ENCODE data around the gene TMEM164.

TMEM164 gene

DNA sequence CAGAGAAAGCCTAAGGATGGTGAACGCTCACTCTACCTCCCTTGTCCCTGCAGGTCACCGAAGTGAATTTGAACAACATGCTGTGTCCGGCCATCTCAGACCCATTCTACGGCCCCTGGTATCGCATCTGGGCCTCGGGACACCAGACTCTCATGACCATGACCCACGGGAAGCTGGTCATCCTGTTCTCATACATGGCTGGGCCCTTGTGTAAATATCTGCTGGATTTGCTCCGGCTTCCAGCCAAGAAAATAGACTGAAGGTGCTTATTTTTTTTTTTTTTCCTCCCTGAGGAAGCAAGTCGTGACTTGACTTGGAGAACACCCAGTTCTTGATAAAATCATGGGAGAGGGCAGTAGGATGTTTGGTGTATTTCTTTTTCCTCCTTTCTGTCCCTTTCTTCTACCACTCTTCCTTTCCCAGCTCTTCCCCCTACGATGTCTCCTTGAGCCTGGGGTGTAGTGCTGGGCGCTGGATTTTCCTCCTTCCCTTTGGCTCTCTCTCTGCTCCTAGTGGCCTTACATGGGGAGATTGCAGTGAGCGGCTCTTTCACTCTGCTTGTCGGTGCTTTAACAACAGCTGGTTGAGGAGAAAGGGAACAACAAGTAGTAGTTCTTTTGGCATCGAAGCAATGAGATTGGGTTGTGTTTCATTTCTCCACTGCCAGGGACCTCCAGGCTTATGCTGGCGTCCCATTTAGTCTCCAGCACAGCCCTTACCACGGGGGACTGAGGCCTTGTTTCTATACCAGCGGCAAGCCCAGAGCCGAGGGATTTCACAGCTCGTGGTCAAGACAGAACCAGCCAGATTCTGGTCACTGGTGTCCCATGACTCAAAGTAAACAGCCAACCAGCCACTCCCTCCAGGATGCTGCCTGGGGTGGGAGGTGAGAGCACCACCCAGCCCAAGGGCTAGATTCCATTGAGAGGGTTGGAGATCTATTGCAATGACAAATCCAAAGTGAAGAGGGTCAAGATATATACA lies 170.6 kb downstream of the TMEM164 start:
- no peak for DNase-seq

DNA sequence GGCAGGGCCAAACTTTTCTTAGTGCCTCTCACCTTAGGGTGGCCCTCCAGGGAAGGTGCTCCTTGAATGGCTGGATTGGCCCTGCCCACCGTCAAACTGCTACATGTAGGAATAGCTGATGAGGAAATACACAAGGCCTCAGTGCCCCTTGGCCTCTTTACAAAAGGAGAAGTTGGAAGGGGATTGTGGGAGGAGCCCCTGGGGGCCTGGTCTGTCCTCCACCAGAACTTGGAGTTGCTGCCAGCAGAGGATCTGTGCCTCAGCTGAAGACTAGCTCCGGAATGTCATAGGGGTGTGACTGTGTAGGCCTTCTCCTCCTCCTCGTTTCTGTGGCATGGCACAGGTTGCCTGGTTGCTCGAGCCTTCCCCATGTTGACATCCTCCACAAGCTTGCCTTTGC lies 172.2 kb downstream of the TMEM164 start:
- DNase-seq, result no peak

DNA sequence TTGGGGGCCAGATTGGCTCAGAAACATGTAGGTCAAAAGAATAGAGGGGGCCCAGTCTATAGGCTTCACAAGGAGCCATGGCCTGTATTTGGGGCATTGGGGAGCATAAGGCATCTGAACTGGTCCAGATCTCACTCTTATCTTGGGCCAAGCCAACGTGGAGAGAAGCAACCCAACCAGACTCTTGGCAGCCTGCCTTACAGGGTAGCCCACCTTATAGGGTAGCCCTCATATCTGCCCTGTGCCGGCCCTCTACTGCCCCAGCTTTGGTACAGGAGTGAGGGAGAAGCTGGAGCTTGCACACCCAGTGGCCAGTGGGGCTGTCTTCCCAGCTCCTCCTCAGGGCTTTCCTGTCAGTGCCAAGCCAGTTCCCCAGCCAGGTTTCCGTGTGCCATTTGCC lies 172.8 kb downstream of the TMEM164 start:
- DNase-seq, result no peak

DNA sequence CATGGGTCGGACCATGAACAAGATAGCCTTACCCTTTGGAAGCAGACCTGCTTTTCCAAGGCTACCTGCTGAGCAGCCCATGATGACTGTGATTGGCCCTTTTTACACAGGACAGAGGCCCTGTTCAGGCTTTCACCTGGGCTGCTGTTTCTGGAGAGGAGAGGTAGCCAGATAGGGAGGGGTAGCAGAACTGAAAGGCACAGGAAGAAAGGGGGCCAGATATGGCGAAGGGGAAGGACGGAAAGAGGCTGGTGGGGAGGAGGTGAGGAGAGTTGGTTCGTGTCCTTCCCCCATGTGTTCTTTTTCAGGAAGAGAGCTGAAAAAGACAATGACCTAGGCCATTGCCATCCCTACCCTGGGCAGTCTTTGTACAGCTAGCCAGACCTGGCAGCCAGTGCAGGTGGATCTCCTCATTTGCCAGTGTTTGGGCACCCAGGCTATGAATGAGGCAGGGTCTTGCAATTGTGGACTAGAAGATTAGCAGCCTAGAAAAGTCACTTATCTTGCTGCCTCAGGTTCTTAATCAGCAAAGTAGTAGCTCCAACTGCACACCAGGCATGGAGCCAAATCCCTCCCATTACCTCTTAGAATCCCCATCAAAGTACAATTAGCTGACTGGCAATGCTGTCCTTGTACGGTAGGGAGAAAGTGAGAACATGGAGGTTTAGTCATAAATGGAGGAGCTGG lies 175.4 kb downstream of the TMEM164 start:
- no peak for DNase-seq

DNA sequence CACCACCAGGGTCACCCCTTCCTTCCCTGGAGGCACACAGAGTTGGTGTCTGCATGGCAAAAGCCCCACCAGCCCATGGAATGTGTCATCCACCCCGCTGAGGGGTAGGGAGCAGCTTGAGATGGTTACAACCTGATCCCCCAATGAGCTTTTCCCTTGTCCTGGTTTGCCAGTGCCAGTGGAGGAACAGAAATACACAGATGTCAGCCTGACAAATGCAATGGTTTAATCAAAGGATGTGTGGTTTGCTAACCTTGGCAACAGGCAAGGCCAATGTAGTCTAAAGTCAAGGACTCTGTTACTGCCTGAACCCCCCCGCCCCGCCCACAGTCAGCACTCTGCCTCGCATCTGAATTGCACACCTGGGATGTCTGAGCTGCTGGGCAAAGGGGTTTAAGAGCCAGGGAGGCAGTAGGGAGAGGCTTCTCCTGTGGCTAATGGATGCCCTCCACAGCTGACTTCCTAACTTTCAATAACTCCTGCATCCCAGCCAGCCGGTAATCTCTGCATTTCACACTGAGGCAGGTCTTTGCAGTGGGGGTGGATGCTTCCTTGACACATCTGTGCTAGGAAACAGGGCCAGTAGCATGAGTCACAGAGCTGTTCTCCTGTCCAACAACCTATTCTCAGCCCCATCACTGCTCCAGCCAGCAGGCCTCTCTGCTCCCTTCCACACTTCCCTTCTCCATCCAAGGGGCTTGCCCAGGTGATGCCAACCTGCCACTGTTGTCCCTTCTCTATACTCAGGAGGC lies 177.4 kb downstream of the TMEM164 start:
- DNase-seq, result peak; percentile 60

DNA sequence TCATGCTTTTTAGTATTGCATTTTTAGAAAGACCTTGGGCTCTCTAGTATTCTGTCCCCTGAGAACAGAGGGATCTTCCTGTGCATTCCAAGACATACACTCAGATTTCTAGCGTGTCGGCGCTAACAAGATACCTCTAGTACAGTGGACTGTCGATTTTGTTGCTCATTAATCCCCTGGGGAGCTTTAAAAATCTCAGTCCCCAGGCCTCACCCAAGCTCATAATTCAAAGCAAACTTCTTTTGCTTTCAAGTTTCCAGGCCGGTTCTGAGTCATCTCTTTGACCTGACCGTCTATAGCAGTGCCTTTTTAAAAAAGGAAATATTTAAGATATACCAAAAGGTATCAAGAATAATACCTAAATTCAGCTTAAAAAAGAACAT lies 178.0 kb downstream of the TMEM164 start:
- DNase-seq, result peak; percentile 15

DNA sequence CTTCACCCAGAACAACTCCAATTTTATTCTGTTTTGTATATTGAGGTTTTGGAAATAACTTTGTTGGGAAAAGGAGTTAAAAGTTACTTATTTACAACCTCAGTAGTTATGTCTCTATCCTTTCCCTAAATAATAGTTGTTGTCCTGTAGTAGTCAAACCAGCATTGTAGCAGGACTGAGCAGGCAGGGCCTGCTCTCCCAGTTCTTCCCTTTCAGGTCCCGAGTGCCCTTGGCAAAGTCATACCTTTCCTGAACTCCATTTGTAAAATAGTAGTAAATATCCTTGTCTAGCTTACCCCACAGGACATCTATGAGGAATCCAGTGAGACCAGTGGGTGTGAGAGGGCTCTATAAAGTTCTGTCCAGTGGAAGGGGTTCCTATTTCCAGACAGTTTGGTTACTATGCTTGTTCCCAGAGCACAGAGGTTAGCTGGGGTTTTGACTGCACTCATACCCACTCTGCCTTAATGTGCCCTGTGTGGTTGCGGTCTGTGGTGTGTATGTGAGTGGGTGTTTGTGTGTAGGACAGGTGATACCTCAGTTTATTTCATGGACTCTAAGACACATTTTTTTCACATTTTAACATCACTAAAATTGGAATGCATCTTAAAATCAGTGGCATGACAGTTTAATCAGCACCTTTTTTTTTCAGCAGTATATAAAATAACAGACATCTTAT lies 178.7 kb downstream of the TMEM164 start:
- DNase-seq, result no peak

DNA sequence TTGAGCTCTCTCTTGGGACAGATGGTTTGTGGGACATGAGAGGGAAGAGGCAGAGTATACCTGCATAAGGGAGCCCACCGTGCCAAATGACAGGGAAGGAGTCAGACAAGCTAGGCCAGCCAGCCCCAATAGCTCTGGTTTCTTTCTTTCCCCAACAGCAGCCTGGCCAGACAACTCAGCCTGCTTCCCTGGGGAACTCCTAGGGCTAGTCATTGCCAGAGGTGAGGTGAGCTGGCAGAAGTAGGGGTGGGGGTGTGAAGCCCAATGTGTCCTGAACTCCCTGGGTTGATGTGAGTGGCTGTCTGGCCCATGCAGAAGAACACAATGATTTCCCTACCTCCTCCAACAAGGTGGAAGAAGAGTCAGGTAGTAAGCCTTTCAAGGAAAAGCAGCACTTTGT lies 179.4 kb downstream of the TMEM164 start:
- no peak for DNase-seq

DNA sequence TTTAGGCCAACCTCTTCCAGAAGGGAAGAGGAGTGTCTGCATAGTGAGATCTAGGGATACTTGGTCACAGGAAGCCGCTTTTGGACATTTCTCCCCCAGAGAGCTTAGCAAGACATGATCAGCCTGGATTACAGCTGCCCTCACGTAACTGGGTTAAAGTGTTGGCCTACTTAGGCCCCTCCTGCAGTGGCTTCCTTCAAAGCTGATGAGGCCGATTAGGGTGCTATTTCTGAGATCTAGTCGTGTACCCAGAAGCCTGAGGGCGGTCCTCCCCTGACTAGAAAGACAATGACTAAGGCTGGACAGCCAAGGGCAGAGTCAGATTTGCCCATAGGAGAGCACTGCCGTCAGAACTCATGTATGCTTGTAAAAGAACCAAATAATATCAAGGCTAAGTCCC lies 180.0 kb downstream of the TMEM164 start:
- no peak for DNase-seq

DNA sequence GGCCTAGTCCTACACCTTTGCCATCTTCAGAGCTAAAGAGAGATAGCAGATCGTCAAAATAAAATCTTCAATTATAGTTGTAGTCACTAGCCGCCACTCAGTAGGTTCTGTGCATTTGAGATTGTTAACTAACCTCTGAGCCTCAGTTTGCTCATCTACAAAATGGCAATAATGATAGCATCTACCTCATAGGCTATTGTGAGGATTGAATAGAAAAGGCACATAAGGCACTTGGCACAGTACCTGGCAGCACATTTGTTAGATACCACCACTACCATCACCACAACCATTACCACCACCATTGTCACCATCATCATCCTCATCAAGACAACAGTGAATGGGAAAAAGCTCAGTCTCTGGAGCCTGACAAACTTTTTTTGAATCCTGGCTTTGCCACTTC lies 180.4 kb downstream of the TMEM164 start:
- no peak for DNase-seq

DNA sequence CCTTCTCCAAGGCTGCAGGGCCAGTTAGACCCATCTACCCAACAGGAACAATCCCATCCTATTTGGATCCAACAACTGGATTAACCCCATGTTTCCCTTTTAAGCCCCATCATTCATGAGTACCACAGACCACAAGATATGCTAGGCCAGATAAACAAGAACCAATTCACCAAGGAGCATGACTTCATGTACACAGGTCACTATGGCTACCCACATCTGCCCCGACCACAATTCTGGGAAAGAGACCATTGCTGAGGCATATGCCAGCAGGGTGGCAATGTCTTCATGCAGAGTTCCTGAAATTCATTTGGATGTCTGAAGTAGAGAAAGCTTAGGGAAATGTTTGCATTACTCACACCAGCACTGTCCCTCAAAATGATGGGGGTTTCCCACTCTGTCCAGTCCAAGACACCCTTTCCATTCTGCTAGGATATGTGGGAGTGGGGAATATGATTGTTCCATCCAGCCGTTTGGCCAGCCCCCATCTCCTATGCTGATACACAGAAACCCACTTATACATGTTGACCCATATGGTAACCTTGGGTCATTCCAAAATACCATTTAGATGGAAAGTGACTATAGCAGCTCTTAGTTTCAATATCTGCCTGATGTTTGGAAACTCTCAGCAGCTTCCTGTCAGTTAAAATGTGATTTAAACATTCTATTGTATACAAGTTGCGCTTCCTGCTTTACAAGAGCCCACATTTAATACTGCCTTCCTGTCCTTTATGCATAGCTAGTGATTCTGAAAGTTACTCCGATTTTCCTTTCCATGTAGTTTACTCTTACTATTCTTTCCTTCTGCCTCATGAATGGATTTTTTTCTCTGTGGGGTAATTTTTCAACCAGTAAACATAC lies 186.0 kb downstream of the TMEM164 start:
- no peak for DNase-seq

DNA sequence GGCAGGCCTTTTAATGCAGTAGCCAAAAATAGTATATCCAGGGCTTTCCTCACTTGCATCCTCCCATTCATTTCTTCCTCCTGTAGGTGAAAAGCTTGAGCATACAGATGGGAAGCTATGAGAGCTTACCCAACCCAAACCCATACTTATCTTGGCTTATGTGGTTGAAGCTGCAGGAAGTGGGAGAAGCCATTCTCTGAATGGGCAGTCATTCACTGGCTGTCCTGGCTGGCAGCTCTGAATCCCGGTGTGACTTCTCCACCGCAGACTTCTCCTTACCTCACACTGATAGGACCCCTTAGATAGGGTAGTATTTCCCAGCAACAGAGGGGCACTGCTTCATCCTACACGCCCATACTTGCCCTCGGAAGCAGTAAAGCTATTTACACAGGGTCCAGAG lies 189.6 kb downstream of the TMEM164 start:
- no peak for DNase-seq

DNA sequence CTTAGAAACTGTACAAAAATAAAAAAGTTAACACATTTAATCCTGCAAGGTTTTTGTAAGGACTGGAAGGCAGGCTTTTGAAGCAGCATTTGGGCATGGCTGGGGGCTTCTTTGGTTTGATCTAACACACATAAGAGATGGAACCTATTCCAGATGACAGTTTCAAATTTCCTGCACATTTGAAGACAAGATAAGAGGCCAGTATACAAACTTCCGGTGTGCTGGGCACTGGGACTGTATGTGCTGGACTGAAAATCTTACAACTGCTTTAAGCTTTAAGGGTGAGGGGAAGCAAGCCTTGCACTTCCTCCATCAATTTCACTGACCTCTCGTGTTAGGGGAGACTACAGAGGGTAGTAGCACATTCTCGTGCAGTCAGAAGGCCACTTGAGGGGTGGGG lies 192.1 kb downstream of the TMEM164 start:
- no peak for DNase-seq

DNA sequence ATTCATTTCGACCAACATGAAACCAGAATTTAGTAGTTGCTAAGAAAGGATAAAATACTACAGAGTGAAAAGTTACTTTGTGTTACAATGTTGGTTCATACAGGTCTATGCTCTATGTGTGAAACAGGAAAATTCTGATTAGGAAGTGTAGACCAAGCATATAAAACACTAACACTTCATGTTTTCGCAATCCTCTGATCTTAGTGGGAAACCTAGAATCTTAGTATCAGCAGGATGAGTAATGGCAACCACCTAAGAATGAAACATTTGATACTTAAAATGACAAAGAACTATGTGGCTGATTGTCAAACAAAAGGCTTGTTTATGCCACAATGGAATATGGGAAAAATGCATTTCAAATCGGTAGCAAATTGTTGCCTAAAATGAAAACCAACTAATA lies 198.9 kb downstream of the TMEM164 start:
- DNase-seq, result no peak

DNA sequence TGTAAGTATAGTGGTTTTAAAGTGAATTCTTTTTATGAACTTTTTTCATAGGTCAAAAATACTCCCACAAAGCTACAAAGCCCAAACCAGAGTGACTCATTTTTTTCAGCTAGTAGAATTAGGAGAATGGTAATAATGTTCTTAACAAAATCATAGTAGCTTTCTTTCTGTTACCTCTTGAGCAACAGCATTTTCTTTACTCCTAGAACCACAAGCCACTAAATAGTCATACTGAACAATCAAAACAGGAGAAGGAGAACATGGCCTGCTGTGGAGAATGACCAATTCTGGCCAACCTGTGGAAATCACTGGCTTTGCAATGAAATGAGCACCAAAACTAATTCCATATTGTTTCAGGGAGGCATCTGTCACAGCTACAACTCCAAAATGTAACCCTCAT lies 202.1 kb downstream of the TMEM164 start:
- DNase-seq, result peak; percentile 18

DNA sequence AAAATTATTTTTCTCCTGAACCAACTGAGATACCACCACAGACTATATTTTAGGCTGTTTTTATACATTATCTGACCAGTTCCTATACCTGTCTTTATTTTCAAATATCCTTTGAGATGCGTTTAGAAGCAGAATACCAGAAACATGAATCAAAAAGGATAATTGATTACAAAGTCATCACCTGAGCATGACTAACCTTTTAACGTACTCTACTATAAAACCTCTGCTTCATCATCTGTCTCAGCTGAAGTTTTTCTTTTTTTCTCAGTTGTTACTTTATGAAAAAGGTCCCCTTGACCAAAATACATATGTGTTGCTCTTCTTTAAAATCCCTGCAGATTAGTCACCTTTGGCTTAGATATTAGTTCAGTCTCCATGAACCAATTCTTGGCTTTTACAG lies 205.2 kb downstream of the TMEM164 start:
- DNase-seq, result no peak

DNA sequence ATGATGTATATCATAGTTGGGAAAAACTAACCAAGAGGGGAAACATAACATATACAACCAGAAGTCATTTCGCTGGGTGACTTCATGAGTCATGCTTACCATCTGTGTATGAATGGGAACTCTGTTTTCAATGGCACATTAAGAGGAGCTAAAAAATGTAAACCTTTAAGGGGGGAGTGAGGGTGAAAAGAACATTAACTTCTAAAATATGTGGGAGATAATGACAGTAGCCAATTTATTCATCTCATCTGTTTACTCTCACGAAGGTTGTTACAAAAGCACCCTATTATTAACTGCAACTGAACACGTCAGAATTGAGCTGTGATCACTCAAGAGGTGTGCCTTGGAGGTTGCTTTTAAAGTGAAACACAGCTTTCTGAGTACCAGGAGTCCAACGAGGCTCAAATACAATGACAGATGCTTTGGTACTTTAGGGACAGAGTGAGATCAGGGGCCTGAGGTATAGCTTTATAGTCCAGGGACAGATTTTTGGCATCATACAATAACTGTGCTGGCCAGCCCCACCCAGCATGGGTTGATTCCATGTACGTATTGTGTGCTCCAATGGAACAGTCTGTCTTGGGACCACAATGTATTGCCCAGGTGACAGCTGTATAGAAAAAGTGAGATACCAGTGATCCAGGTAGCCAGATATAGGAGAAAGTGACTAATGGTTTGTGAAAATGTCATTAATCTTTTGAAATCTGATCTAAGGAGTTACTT lies 207.7 kb downstream of the TMEM164 start:
- no peak for DNase-seq

DNA sequence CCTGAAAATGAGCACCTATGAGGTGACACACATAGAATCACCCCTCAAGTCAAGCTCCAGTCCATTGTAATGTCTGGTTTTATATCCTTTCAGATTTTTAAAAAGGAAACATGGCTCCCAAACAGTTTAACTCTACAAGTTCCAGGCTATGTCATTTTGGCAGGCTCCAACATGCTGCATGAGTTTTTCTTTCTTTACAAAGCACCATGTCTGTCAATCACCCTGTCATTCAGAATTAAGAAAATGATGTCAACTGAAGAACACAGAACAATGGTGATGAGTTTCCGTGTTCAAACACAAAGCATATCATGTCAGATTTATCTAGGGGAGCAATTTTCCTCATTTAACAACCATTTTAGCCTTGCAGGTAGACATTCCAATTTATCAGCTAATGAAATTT lies 208.4 kb downstream of the TMEM164 start:
- DNase-seq, result no peak

DNA sequence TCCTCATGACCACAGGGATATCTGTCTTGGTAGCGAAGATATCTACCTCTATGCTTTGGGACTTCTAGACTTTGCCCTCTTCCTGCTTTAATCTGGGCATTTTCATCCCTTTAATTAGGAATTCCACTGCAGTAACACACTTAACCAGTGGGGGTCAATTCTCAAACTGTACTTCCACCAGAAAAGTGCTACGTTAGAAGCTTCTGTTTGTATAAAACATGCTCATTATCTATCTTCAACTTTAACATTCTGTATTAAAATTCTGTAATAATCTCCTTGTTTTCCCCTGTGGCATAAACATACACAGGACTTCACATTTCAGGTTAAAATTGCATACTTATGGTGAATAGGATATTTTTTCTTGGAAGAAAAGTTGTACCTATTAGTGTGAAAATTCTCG lies 209.4 kb downstream of the TMEM164 start:
- no peak for DNase-seq

DNA sequence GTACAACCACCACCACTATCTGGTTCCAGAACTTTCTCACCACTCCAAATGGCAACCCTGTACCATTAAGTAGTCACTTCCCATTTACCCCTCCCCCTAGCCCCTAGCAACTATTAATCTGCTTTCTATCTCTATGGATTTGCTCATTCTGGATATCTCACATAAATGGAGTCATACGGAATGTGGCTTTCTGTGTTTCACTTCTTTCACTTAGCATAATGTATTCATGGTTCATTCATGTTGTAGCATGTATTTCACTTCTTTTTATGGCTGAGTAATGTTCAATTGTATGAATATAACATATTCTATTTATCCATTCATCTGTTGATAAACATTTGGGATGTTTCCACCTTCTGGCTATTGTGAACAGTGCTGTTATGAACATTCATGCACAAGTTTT lies 210.3 kb downstream of the TMEM164 start:
- DNase-seq, result no peak

DNA sequence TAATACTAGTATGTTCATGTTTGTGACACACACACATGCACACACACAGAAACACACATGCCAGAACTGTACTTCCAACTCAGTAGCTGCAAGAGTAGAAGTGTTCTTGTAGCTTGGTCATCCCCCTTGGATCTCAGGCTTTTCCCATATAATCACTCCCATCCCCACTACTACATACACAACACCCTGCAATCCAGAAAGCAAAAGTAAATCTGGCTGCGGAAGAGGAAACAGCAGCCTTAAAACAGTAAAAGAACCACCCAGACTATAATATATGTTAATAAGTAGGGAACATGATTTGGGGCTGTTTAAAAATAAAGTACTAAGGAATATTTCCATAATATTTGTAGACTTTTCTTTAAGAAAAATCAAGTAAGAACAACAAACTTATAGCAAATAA lies 211.8 kb downstream of the TMEM164 start:
- DNase-seq, result no peak

Measured in kidney glomerular epithelial cell (primary cell).